ENCODE data around the gene TMEM131. TPM values are rescaled to one million over a fixed set of nuclear protein-coding genes. Genes with fewer than 3 reads are reported as not detected.

Gene TMEM131
- total and polyA plus RNA-seq, 2 of the 8 experiments (the other 6 are each of a cell fraction or from before 2014, with no cell fraction given), result 9.7 to 22.9 TPM

DNA sequence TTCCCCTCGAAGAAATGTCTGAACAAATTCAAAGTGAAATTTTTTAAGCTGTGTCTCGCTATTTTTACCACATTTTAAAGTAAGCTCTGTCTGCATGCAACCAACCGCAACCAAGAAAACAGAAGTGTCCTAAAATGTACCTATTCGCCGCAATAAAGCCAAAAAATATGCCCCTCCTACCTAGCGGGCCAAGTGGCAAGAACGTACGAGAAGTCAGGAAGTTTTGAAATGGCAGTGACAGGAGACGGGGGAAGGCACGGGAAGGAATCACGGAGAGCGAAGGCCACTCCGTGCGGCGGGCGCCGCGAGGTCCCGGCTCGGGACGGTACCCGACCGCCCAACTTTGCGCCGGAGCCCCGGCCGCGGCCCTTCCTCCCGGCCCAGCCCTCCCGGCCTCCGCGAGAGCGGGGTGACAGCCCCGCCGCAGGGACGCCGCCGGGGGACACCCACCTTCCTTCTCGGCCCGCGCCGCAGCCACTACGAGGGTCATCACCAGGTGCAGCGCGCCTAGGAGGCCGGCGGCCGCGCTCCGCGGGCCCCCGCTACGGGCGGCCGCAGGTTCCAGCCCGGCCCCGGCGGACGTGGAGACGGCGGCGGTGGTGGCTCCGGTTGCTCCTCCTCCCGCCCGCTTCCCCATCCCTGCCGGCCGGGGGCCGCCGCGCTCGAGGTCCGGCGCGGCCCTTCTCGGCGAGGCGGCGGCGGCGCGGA, 568 bp downstream of the TMEM131 start (continued):
- TF ChIP-seq, protein P1, sequence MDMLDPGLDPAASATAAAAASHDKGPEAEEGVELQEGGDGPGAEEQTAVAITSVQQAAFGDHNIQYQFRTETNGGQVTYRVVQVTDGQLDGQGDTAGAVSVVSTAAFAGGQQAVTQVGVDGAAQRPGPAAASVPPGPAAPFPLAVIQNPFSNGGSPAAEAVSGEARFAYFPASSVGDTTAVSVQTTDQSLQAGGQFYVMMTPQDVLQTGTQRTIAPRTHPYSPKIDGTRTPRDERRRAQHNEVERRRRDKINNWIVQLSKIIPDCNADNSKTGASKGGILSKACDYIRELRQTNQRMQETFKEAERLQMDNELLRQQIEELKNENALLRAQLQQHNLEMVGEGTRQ (IDR thresholded peaks at IDR 0.05; ENCODE audit: low read length), result no peak
- TF ChIP-seq MAFK (IDR thresholded peaks at IDR 0.05; ENCODE audit: low read depth, low read length), result no peak
- no peak for TF ChIP-seq TBP (IDR thresholded peaks at IDR 0.05; ENCODE audit: low read depth, low read length)
- TF ChIP-seq KDM4A (IDR thresholded peaks at IDR 0.05; ENCODE audit: low read depth, low read length, severe bottlenecking), result peak; percentile 79
- TF ChIP-seq ZNF274 (IDR thresholded peaks at IDR 0.05; ENCODE audit: borderline replicate concordance, extremely low read depth, low read length), result no peak
- TF ChIP-seq SUZ12 (IDR thresholded peaks at IDR 0.05; ENCODE audit: low read length), result no peak
- no peak for TF ChIP-seq TAF7 (optimal IDR thresholded peaks at IDR 0.05; ENCODE audit: borderline replicate concordance, low read depth, low read length)
- TF ChIP-seq RNF2 (IDR thresholded peaks at IDR 0.05; ENCODE audit: borderline replicate concordance, low read depth, low read length, missing control alignments, poor library complexity, severe bottlenecking), result no peak
- 0 out of 4 replicates have a peak, but pooled peaks of 1 of the 2 experiments have one; percentile 1 for TF ChIP-seq RAD21 (IDR thresholded peaks at IDR 0.05 in 1 of 2, conservative IDR thresholded peaks at IDR 0.05 in 1 of 2; ENCODE audit: low read depth in 2 of 2, low read length in 2 of 2)
- 0 out of 4 replicates have a peak, but pooled peaks of 1 of the 2 experiments have one; percentile 34 for TF ChIP-seq SIN3A (conservative IDR thresholded peaks at IDR 0.05 in 1 of 2, IDR thresholded peaks at IDR 0.05 in 1 of 2; ENCODE audit: low read depth in 1 of 2, low read length in 2 of 2)
- no peak for TF ChIP-seq BACH1 (IDR thresholded peaks at IDR 0.05; ENCODE audit: low read length)
- no peak; the same call in 1 of the 2 replicates for TF ChIP-seq RBBP5 (IDR thresholded peaks at IDR 0.05; ENCODE audit: borderline replicate concordance, low read depth, low read length)
- no peak for TF ChIP-seq POU5F1 (IDR thresholded peaks at IDR 0.05; ENCODE audit: low read depth, low read length)

Data from H1 (cell line).